GM19023 (cell line): ENCODE data around the gene LRRC1.

Experiments
- ATAC-seq: cut with Tn5 transposase; IDR thresholded peaks from one replicate; pipeline ENCODE4 v1.9.1; 2021; ENCODE audit warnings: mild to moderate bottlenecking, moderate library complexity; ENCODE audit not compliant: unreplicated experiment

The LRRC1 gene

GRCh38 chr6:53878808-53879207, 84.0 kb downstream of the LRRC1 start:
- no peak for ATAC-seq

- no peak for ATAC-seq
Measured at GRCh38 chr6:53879608-53880007, 84.8 kb downstream of the LRRC1 start.

- no peak for ATAC-seq
Measured at GRCh38 chr6:53887316-53887715, 92.5 kb downstream of the LRRC1 start.

GRCh38 chr6:53888931-53889330, 94.1 kb downstream of the LRRC1 start:
- no peak for ATAC-seq

- ATAC-seq, result no peak
Measured at GRCh38 chr6:53889365-53889764, 94.6 kb downstream of the LRRC1 start.

- ATAC-seq, result peak; percentile 59
Measured at GRCh38 chr6:53892707-53893106, 97.9 kb downstream of the LRRC1 start.

- peak; percentile 68 for ATAC-seq
Measured at GRCh38 chr6:53894091-53894490, 99.3 kb downstream of the LRRC1 start.

- no peak for ATAC-seq
Measured at GRCh38 chr6:53896196-53896595, 101.4 kb downstream of the LRRC1 start.

- no peak for ATAC-seq
Measured at GRCh38 chr6:53898026-53898795, 103.4 kb downstream of the LRRC1 start.

GRCh38 chr6:53899512-53899911, 104.7 kb downstream of the LRRC1 start:
- no peak for ATAC-seq

- ATAC-seq, result no peak
Measured at GRCh38 chr6:53903357-53903756, 108.6 kb downstream of the LRRC1 start.

- no peak for ATAC-seq
Measured at GRCh38 chr6:53906103-53906502, 111.3 kb downstream of the LRRC1 start.

GRCh38 chr6:53906842-53907241, 112.0 kb downstream of the LRRC1 start:
- ATAC-seq, result no peak

GRCh38 chr6:53910834-53911233, 116.0 kb downstream of the LRRC1 start:
- ATAC-seq, result no peak

GRCh38 chr6:53912661-53913060, 117.9 kb downstream of the LRRC1 start:
- no peak for ATAC-seq

GRCh38 chr6:53913286-53913685, 118.5 kb downstream of the LRRC1 start:
- ATAC-seq, result no peak

GRCh38 chr6:53915026-53915691, 120.4 kb downstream of the LRRC1 start:
- no peak for ATAC-seq

GRCh38 chr6:53916804-53917463, 122.1 kb downstream of the LRRC1 start:
- no peak for ATAC-seq

GRCh38 chr6:53917464-53917842, 122.6 kb downstream of the LRRC1 start:
- ATAC-seq, result peak; percentile 54

- ATAC-seq, result no peak
Measured at GRCh38 chr6:53918854-53919510, 124.2 kb downstream of the LRRC1 start.

- ATAC-seq, result no peak
Measured at GRCh38 chr6:53919881-53920360, 125.1 kb downstream of the LRRC1 start.
